NT2/D1 (cell line): ENCODE measurements around the gene ARL14EP.

Source experiments
- SUZ12 ChIP-seq: IDR thresholded peaks from 2 replicates; pipeline ENCODE4 v1.6.1; 2011; ENCODE audit not compliant: insufficient read length, insufficient read depth; ENCODE audit errors: extremely low read depth
- YY1 ChIP-seq: IDR thresholded peaks from 2 replicates; pipeline ENCODE4 v1.6.1; 2011; ENCODE audit not compliant: insufficient read length, insufficient read depth
- ZNF274 ChIP-seq: IDR thresholded peaks from 2 replicates; pipeline ENCODE4 v1.6.1; 2011; ENCODE audit warnings: mild to moderate bottlenecking, low read depth, low read length

DNA sequence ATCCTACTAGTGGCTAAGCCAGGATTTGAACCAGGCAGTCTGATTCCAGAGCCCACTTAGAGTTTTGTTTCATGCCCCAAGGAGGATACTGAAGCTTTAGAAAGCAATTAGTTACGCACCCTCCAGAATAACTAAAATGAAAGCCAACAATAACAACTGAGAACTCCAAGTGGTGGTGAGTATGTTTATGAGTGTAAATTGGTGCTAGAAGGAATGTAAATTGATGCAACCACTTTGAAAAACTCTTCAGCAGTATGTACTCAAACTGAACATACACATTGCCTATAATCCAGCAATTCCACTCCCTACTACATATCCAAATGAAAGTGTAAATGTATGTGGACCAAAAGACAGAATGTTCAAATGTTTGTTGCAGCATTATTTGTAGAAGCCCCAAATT is 6.7 kb upstream of the ARL14EP start:
- TF ChIP-seq YY1, result no peak
- no peak for TF ChIP-seq ZNF274
- TF ChIP-seq SUZ12, result no peak
